Spleen (tissue), 11 donors: Measurements from ENCODE around the gene PIK3R5. TPM values are rescaled to one million over a fixed set of nuclear protein-coding genes. Genes with fewer than 3 reads are reported as not detected.
A peak's percentile ranks its signal among the peaks of the same experiment; 100 is the strongest.

Source experiments
- DNase-seq: peaks from one replicate; pipeline ENCODE4 v3.0.0-alpha.2; 2020
- H3K27ac ChIP-seq, 8 donors: fragments of 200-600 bp; sonication (generic) in 7 of 8; 1 replicate in 4 of 8; 2 replicates in 4 of 8; pipeline versions ENCODE4 v1.5.0 to v1.8.0; 2016 to 2021; ENCODE audit warnings: inconsistent platforms in 4 of 8, mild to moderate bottlenecking in 4 of 8, moderate library complexity in 1 of 8
- H3K27me3 ChIP-seq, 7 donors: fragments of 200-600 bp; sonication (generic) in 6 of 7; replicated peaks in 1 of 7; 1 replicate in 4 of 7; 2 replicates in 3 of 7; pipeline versions ENCODE4 v1.5.0 to v1.8.0; 2016 to 2021; ENCODE audit warnings: inconsistent platforms in 3 of 7, mild to moderate bottlenecking in 1 of 7
- H3K36me3 ChIP-seq, 6 donors: fragments of 200-600 bp; sonication (generic) in 5 of 6; 1 replicate in 4 of 6; 2 replicates in 2 of 6; pipeline versions ENCODE4 v1.5.0 to v1.8.0; 2016 to 2021; ENCODE audit warnings: inconsistent platforms in 2 of 6
- H3K4me1 ChIP-seq, 6 donors: fragments of 200-600 bp; sonication (generic) in 5 of 6; 1 replicate in 3 of 6; 2 replicates in 3 of 6; pipeline versions ENCODE4 v1.5.0 to v1.8.0; 2016 to 2021; ENCODE audit warnings: inconsistent platforms in 3 of 6
- H3K4me3 ChIP-seq, 8 donors: fragments of 200-600 bp; sonication (generic) in 7 of 8; 1 replicate in 4 of 8; 2 replicates in 4 of 8; pipeline versions ENCODE4 v1.5.0 to v1.8.0; 2016 to 2021; ENCODE audit warnings: inconsistent platforms in 4 of 8, mild to moderate bottlenecking in 4 of 8, moderate library complexity in 2 of 8
- H3K9me3 ChIP-seq, 8 donors: fragments of 200-600 bp; sonication (generic) in 7 of 8; 1 replicate in 4 of 8; 2 replicates in 4 of 8; pipeline versions ENCODE4 v1.5.0 to v1.8.0; 2016 to 2021; ENCODE audit warnings: inconsistent platforms in 4 of 8
- POLR2A ChIP-seq, 3 donors: fragments of 450-650 bp; IDR thresholded peaks; one replicate each; pipeline ENCODE4 v1.5.1; 2017; ENCODE audit warnings: antibody characterized with exemption in 3 of 3, mild to moderate bottlenecking in 1 of 3
- POLR2AphosphoS5 ChIP-seq, 3 donors: sonication (generic); formaldehyde crosslinking; IDR thresholded peaks; one replicate each; pipeline ENCODE4 v1.5.1; 2017; ENCODE audit warnings: antibody characterized with exemption in 3 of 3
- WGBS, 5 donors: extraction: QIAGEN DNeasy Blood & Tissue Kit in 3 of 5; methylation state at CpG; one replicate each; pipeline versions ENCODE4 v1.1.5 to v1.1.7; 2013 to 2018; 5-methylcytosine and 5-hydroxymethylcytosine counted together
- intact Hi-C: fragments of 100-400 bp; cut with DNase I; formaldehyde crosslinking; loops from one replicate; pipeline ENCODE4 v1.15.0; 2023; ENCODE audit warnings: low total_unique reads
- polyA plus RNA-seq, 3 donors: library from polyadenylated mRNA; stranded (reverse); fragments of 200-250 nt; gene quantifications; one replicate each; pipeline ENCODE4 v1.2.1, GENCODE V29; 2013
- total RNA-seq, 7 donors: library from RNA; depleted of rRNA in 3 of 7; stranded (reverse); fragments of >200 nt in 3 of 7; fragmentation: NEBNext Ultra II Directional in 4 of 7; extraction: Animal tissue kit (Norgen Biotek cat#: 25700) in 4 of 7; gene quantifications; one replicate each; pipeline versions ENCODE4 v1.1.0 to v1.2.1, GENCODE V29; 2016 to 2021
- TF ChIP-seq, protein P1 (sequence below), 11 experiments: fragments of 200-600 bp in 7 of 11; fragments of 450-650 bp in 4 of 11; sonication (generic) in 4 of 11; IDR thresholded peaks in 8 of 11; conservative IDR thresholded peaks in 3 of 11; 1 replicate in 7 of 11; 2 replicates in 4 of 11; pipeline versions ENCODE4 v1.4.0 to v1.8.0; 2016 to 2021; ENCODE audit warnings: antibody characterized with exemption in 11 of 11, inconsistent platforms in 4 of 11, mild to moderate bottlenecking in 1 of 11
- donor health status: healthy with polysubstance abuse.
- donor health status: DM: no; HTN: no; CAD: no; lungs with moderate emphysema.
- donor health status: DM: no; HTN: no; CAD: no.
- donor health status: Bipolar disorder and iron deficiency.
- donor health status: healthy.
- donor health status: DM: no; HTN: no; CAD: no.
- donor health status: DM: yes; HTN: yes; CAD: no.

PIK3R5 gene
- total and polyA plus RNA-seq, 10 donors = 8.5 to 110 (median 68.4) TPM

DNA sequence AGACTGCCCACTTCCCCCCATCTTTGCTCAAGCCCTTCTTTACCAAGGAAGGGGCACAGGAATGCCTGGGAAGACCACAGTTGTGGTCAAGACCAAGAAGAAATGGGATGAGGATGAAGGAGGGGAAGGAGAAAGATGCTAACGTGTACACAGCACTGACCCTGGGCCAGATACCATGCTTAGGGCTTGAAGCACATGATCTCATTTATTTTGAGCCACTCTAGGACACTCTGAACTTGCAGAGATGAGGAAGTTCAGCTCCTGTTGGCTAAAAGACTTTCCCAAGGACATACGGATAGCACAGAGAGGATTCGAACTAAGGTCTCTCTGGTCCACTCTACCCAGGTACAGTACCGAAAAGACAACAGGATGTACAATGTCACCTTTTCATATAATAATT lies 42.6 kb downstream of the PIK3R5 start:
- H3K4me1 ChIP-seq = peaks cover 0 to 80% (median 8%) of the 10 kb centered on the region in 6 donors
- H3K9me3 ChIP-seq = peaks cover 4 to 32% (median 23%) of the 10 kb centered on the region in 8 donors
- DNase-seq = no peak
- intact Hi-C loops = no loop called here
- peak overlapping the region in 1 of 8 donors; percentile 20 for H3K4me3 ChIP-seq
- H3K36me3 ChIP-seq = peaks cover 0 to 11% (median 0%) of the 10 kb centered on the region in 6 donors
- peak overlapping the region in 6 of 8 donors; percentile 54 to 87 (median 79) for H3K27ac ChIP-seq
- no peaks in the 10 kb centered on the region for H3K27me3 ChIP-seq
- 65 to 87% (median 78%) methylated on average over 4 of the region's 4 CpGs for WGBS, 5 donors
- TF ChIP-seq POLR2AphosphoS5 (IDR thresholded peaks at IDR 0.05) = no peak
- TF ChIP-seq, protein P1, sequence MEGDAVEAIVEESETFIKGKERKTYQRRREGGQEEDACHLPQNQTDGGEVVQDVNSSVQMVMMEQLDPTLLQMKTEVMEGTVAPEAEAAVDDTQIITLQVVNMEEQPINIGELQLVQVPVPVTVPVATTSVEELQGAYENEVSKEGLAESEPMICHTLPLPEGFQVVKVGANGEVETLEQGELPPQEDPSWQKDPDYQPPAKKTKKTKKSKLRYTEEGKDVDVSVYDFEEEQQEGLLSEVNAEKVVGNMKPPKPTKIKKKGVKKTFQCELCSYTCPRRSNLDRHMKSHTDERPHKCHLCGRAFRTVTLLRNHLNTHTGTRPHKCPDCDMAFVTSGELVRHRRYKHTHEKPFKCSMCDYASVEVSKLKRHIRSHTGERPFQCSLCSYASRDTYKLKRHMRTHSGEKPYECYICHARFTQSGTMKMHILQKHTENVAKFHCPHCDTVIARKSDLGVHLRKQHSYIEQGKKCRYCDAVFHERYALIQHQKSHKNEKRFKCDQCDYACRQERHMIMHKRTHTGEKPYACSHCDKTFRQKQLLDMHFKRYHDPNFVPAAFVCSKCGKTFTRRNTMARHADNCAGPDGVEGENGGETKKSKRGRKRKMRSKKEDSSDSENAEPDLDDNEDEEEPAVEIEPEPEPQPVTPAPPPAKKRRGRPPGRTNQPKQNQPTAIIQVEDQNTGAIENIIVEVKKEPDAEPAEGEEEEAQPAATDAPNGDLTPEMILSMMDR (IDR thresholded peaks at IDR 0.05 in 8 of 11, conservative IDR thresholded peaks at IDR 0.05 in 3 of 11) = no peak
- TF ChIP-seq POLR2A (IDR thresholded peaks at IDR 0.05) = no peak

DNA sequence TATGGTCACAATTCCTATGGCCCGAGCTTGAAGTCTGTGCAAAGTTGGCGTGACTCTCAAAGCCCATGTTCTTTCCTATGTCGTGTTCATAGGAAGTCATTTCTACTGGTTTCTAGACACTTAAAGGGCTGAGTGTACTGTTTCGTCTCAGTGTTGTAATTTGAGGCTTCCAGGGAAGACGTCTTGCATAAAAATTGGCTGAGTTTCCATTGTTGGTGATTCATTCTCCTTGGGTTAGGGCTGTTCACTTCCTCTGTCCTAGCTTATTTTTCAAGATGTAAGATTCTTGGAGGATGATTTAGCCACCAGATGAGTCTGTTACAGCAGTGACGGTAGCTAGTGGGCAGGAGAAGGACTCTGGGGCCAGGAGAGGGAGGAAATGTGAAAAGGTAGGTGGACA lies 43.1 kb downstream of the PIK3R5 start:
- Histone ChIP-seq H3K27me3 (no peaks in the 10 kb centered on the region), H3K36me3 (peaks cover 0 to 11% (median 0%) of the 10 kb centered on the region in 6 donors), H3K4me3 (peak overlapping the region in 1 of 8 donors; percentile 20), H3K4me1 (peaks cover 0 to 81% (median 8%) of the 10 kb centered on the region in 6 donors), H3K27ac (peak overlapping the region in 7 of 8 donors; percentile 44 to 87 (median 74)), H3K9me3 (peaks cover 0 to 32% (median 23%) of the 10 kb centered on the region in 8 donors)
- DNase-seq = no peak
- peak in 1 of 3 donors; percentile 58 for TF ChIP-seq POLR2AphosphoS5 (IDR thresholded peaks at IDR 0.05)
- TF ChIP-seq, protein P1 (IDR thresholded peaks at IDR 0.05 in 8 of 11, conservative IDR thresholded peaks at IDR 0.05 in 3 of 11) = no peak
- 38 to 74% (median 51%) methylated on average over 6 of the region's 6 CpGs for WGBS, 5 donors
- intact Hi-C loops = no loop called here

- DNase-seq = no peak
- WGBS, 5 donors = 63 to 73% (median 69%) methylated on average over 2 of the region's 2 CpGs
- intact Hi-C loops = no loop called here
- Histone ChIP-seq H3K4me1 (peaks cover 0 to 81% (median 10%) of the 10 kb centered on the region in 6 donors), H3K4me3 (no peak overlapping the region), H3K9me3 (peaks cover 0 to 22% (median 17%) of the 10 kb centered on the region in 8 donors), H3K36me3 (peaks cover 0 to 7% (median 0%) of the 10 kb centered on the region in 6 donors), H3K27me3 (no peaks in the 10 kb centered on the region), H3K27ac (peak overlapping the region in 2 of 8 donors; percentile 84)
- no peak for TF ChIP-seq POLR2AphosphoS5 (IDR thresholded peaks at IDR 0.05)
These were observed 44.4 kb downstream of the PIK3R5 start for GRCh38 chr17:8921147-8921546.

DNA sequence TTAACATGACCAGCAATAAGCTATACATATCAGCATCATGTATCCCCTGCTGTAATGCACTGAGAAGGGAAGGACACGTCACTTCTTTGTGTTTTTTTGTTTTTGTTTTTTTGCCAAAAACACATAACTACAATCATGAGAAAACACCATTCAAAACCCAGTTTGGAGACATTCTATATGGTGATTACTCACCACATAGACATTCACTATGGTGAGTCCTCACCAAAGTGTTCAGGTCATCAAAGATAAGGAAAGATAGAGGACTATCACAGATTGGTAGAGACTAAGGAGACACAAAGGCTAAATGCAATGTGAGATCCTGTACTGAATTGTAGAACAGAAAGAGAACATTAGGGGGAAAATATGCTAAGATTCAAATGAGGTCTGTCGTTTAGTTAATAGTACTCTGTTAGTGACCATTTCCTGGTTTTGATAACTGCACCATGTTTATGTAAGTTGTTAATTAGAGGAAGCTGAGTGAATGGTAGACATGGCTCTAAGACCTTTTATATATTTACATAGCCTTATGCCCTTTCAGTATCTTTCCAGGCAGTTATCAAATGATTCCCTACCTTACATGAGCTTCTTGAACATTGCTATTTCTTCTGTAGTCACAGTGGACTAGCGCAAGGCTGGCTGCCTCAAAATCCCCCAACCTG lies 46.6 kb downstream of the PIK3R5 start:
- TF ChIP-seq POLR2AphosphoS5 (IDR thresholded peaks at IDR 0.05) = no peak
- TF ChIP-seq, protein P1 (IDR thresholded peaks at IDR 0.05 in 8 of 11, conservative IDR thresholded peaks at IDR 0.05 in 3 of 11) = no peak
- no peak for TF ChIP-seq POLR2A (IDR thresholded peaks at IDR 0.05)
- Histone ChIP-seq H3K4me1 (peaks cover 0 to 82% (median 17%) of the 10 kb centered on the region in 6 donors), H3K27me3 (no peaks in the 10 kb centered on the region), H3K36me3 (peaks cover 0 to 15% (median 0%) of the 10 kb centered on the region in 6 donors), H3K27ac (peak overlapping the region in 4 of 8 donors; percentile 10 to 45 (median 30)), H3K9me3 (peaks cover 0 to 22% (median 17%) of the 10 kb centered on the region in 8 donors), H3K4me3 (no peak overlapping the region)
- DNase-seq = no peak
- intact Hi-C loops = no loop called here
- 44 to 77% (median 63%) methylated on average over 3 of the region's 3 CpGs for WGBS, 5 donors
